A673 (cell line): ENCODE results near the gene KCNQ1. TPM values are rescaled to one million over a fixed set of nuclear protein-coding genes. Genes with fewer than 3 reads are reported as not detected.

Source experiments
- BruUV-seq: library from RNA; stranded (reverse); fragments of 400-500 nt; replicated peaks from 2 replicates; lab custom pipeline; 2021; lab: Mats Ljungman, UMichigan
- CTCF ChIA-PET: fragments of 300-600 bp; sonication (Branson Sonifier 250); formaldehyde crosslinking; loops from one replicate; lab custom pipeline; 2022; ENCODE audit warnings: antibody characterized with exemption; lab: Charles Lee
- POLR2A ChIA-PET: fragments of 300-600 bp; sonication (Branson Sonifier 250); formaldehyde crosslinking; loops from one replicate; lab custom pipeline; 2022; ENCODE audit warnings: antibody characterized with exemption; ENCODE audit not compliant: low non-redundant PET; lab: Charles Lee
- DNase-seq: peaks from one replicate; pipeline ENCODE4 v3.0.0-alpha.2; 2015; ENCODE audit warnings: low spot score
- H3K27ac ChIP-seq: fragments of 200-600 bp; sonication (generic); 2 replicates; pipeline ENCODE4 v1.5.1; 2016; ENCODE audit warnings: mixed run types, low read depth, mild to moderate bottlenecking, mixed read lengths, antibody characterized with exemption, low read length; ENCODE audit not compliant: poor library complexity, severe bottlenecking
- H3K27me3 ChIP-seq: fragments of 200-600 bp; sonication (generic); replicated peaks from 2 replicates; pipeline ENCODE4 v1.6.1; 2017; ENCODE audit warnings: mixed run types, low read depth, mild to moderate bottlenecking, mixed read lengths, antibody characterized with exemption, low read length; ENCODE audit not compliant: insufficient read depth, poor library complexity
- H3K36me3 ChIP-seq: fragments of 200-600 bp; sonication (generic); 2 replicates; pipeline ENCODE4 v1.6.1; 2016; ENCODE audit warnings: mixed run types, mild to moderate bottlenecking, mixed read lengths, antibody characterized with exemption, low read length; ENCODE audit not compliant: insufficient read depth, poor library complexity, severe bottlenecking
- H3K4me1 ChIP-seq: fragments of 200-600 bp; sonication (generic); 2 replicates; pipeline ENCODE4 v1.6.1; 2017; ENCODE audit warnings: mixed run types, mild to moderate bottlenecking, mixed read lengths, antibody characterized with exemption, low read length; ENCODE audit not compliant: insufficient read depth, poor library complexity, severe bottlenecking
- H3K4me3 ChIP-seq: fragments of 200-600 bp; sonication (generic); 2 replicates; pipeline ENCODE4 v1.5.1; 2016; ENCODE audit warnings: low read depth, mixed run types, mild to moderate bottlenecking, mixed read lengths, low read length; ENCODE audit not compliant: poor library complexity, severe bottlenecking
- H3K9me3 ChIP-seq: fragments of 200-600 bp; sonication (generic); 2 replicates; pipeline ENCODE4 v1.6.1; 2016; ENCODE audit warnings: mixed run types, low read depth, mild to moderate bottlenecking, mixed read lengths, antibody characterized with exemption, low read length; ENCODE audit not compliant: poor library complexity, severe bottlenecking
- EZH2 ChIP-seq: fragments of 200-600 bp; sonication (generic); IDR thresholded peaks from 2 replicates; pipeline ENCODE4 v1.6.1; 2017; ENCODE audit warnings: borderline replicate concordance, low read depth, mild to moderate bottlenecking, mixed read lengths, antibody characterized with exemption, low read length; ENCODE audit not compliant: poor library complexity, severe bottlenecking
- intact Hi-C: fragments of 100-400 bp; cut with micrococcal nuclease; formaldehyde crosslinking; loops from one replicate; pipeline ENCODE4 v1.10.0; 2022; ENCODE audit not compliant: unreplicated experiment
- total RNA-seq: library from RNA; stranded (reverse); gene quantifications from 2 replicates; pipeline ENCODE4 v1.2.3, GENCODE V29; 2021
- TF ChIP-seq, protein P1 (sequence below): fragments of 300-800, 200-600 bp; sonication (generic); conservative IDR thresholded peaks from 2 replicates; pipeline ENCODE4 v1.5.1; 2017; ENCODE audit warnings: low read depth, mild to moderate bottlenecking, antibody characterized with exemption, low read length, moderate library complexity, mixed read lengths

The KCNQ1 gene
- total RNA-seq, 1 experiment from 2014 or later: not detected

GRCh38 chr11:2399488-2400068 is 45.2 kb upstream of the KCNQ1 start:
- Histone ChIP-seq H3K4me1 (peaks cover 8% of the 10 kb centered on the region), H3K4me3 (peak overlapping the region; percentile 82), H3K9me3 (no peaks in the 10 kb centered on the region), H3K27ac (peak overlapping the region; percentile 85), H3K27me3 (no peaks in the 10 kb centered on the region), H3K36me3 (peaks cover 3% of the 10 kb centered on the region)
- intact Hi-C loops: loop anchor here (1.0 kb wide), 1 partner anchor 21 kb away; no protein-coding TSS in a partner anchor
- ChIA-PET POLR2A (no interaction called here), CTCF (no interaction called here)
- BruUV-seq: no TSS peak
- TF ChIP-seq, protein P1, sequence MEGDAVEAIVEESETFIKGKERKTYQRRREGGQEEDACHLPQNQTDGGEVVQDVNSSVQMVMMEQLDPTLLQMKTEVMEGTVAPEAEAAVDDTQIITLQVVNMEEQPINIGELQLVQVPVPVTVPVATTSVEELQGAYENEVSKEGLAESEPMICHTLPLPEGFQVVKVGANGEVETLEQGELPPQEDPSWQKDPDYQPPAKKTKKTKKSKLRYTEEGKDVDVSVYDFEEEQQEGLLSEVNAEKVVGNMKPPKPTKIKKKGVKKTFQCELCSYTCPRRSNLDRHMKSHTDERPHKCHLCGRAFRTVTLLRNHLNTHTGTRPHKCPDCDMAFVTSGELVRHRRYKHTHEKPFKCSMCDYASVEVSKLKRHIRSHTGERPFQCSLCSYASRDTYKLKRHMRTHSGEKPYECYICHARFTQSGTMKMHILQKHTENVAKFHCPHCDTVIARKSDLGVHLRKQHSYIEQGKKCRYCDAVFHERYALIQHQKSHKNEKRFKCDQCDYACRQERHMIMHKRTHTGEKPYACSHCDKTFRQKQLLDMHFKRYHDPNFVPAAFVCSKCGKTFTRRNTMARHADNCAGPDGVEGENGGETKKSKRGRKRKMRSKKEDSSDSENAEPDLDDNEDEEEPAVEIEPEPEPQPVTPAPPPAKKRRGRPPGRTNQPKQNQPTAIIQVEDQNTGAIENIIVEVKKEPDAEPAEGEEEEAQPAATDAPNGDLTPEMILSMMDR: no peak
- TF ChIP-seq EZH2: no peak
- DNase-seq: peak; percentile 14

GRCh38 chr11:2400069-2400761 is 44.6 kb upstream of the KCNQ1 start, which contains the start of gene TSSC4:
Gene TSSC4 (plus strand): TSS chr11:2400750. CDS start chr11:2402634, 1,884 bp downstream.
- DNase-seq: peak; percentile 99
- BruUV-seq: no TSS peak
- Histone ChIP-seq H3K36me3 (peaks cover 3% of the 10 kb centered on the region), H3K27ac (peak within 1 kb of the TSS; percentile 85), H3K9me3 (no peaks in the 10 kb centered on the region), H3K4me3 (peak within 1 kb of the TSS; percentile 82), H3K27me3 (no peaks in the 10 kb centered on the region), H3K4me1 (peaks cover 8% of the 10 kb centered on the region)
- ChIA-PET CTCF (interaction anchor here (0.5 to 1.0 kb wide), 4 partner anchors 20 to 95 kb away, joined by 5 to 11 read pairs (median 6); no protein-coding TSS in a partner anchor), POLR2A (interaction anchor here (0.6 kb wide), 1 partner anchor 310 kb away, joined by 3 read pairs; no protein-coding TSS in a partner anchor)
- intact Hi-C loops: loop anchor here (1.0 kb wide), 1 partner anchor 22 kb away; no protein-coding TSS in a partner anchor
- TF ChIP-seq EZH2: no peak
- TF ChIP-seq, protein P1: peak; percentile 98

DNA sequence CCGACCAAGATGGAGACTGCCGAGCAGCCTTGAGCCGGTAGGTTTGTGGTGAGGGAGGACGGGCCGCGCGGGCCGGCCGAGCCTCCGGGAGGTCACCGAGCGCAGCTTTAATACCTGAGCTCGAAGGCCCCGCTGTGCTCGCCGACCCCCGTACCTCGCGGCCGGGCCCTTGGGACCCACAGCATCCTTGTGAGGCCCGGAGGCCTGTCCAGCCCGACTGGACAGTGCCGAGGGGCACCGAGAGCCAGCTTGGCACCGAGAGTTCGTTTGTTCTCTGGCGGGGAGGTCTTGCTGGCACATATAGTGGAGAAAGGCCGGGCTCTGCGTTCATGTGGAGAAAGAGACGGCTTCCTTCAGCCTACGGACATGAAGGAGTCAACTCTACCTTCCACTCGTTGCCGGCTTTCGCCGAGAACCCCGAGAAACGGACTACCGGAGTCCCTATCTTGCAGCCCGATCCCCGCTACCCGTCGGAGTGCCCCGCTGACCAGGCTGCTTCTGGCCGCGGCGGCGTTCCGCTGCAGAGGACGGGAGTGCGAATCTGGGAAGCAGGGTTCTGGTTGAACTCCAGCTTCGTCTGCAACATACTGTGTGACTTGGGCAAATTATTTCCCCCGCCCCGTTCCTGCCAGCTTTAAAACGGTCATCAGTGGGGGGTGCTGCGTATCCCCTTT is 43.9 kb upstream of the KCNQ1 start:
- H3K27ac ChIP-seq: peak overlapping the region; percentile 70
- TSS peak; percentile 63 for BruUV-seq
- peaks cover 8% of the 10 kb centered on the region for H3K4me1 ChIP-seq
- H3K27me3 ChIP-seq: no peaks in the 10 kb centered on the region
- H3K36me3 ChIP-seq: peaks cover 3% of the 10 kb centered on the region
- intact Hi-C loops: loop anchor here (1.0 kb wide), 1 partner anchor 23 kb away; no protein-coding TSS in a partner anchor
- no peak for DNase-seq
- ChIA-PET POLR2A (interaction anchor here (0.6 kb wide), 1 partner anchor 309 kb away, joined by 3 read pairs; no protein-coding TSS in a partner anchor), CTCF (interaction anchor here (0.7 to 1.0 kb wide), 3 partner anchors 20 to 96 kb away, joined by 5 to 7 read pairs (median 6); no protein-coding TSS in a partner anchor)
- H3K4me3 ChIP-seq: peak overlapping the region; percentile 82
- no peaks in the 10 kb centered on the region for H3K9me3 ChIP-seq
- TF ChIP-seq EZH2: no peak
- TF ChIP-seq, protein P1: no peak
